SK-N-SH (cell line): ENCODE measurements around the gene ZDHHC11B. TPM values are rescaled to one million over a fixed set of nuclear protein-coding genes. Genes with fewer than 3 reads are reported as not detected.

ENCODE experiments used
- CTCF ChIA-PET: fragments of 300-600, 350-600 bp; formaldehyde crosslinking; extraction: SDS; loops from one replicate; lab custom pipeline; 2021; lab: Yijun Ruan, JAX
- POLR2A ChIA-PET: fragments of 350-600 bp; sonication (Branson Sonifier 250); formaldehyde crosslinking; extraction: SDS; loops from one replicate; lab custom pipeline; 2020; ENCODE audit warnings: antibody characterized with exemption, inconsistent platforms; lab: Yijun Ruan, JAX
- DNase-seq: peaks from one replicate; pipeline ENCODE4 v3.0.0; 2012
- H2AFZ ChIP-seq: fragments of 200-600 bp; sonication (generic); 2 replicates; pipeline ENCODE4 v1.8.1; 2016; ENCODE audit warnings: antibody characterized with exemption, mild to moderate bottlenecking, low read depth
- H3F3A ChIP-seq: fragments of 200-600 bp; sonication (generic); replicated peaks from 2 replicates; pipeline ENCODE3; 2016; ENCODE audit warnings: antibody characterized with exemption, mild to moderate bottlenecking; ENCODE audit not compliant: insufficient read depth
- H3K27ac ChIP-seq, 2 experiments: fragments of 200-500 bp in 1 of 2; fragments of 200-600 bp in 1 of 2; sonication (Bioruptor generic) in 1 of 2; sonication (generic), shearing (Covaris generic) in 1 of 2; 2 replicates each; pipeline versions ENCODE4 v1.5.1 to v1.6.1; 2014 to 2016; ENCODE audit warnings: low read depth in 2 of 2, inconsistent platforms in 1 of 2, low read length in 1 of 2, mild to moderate bottlenecking in 1 of 2, mixed read lengths in 1 of 2
- H3K27me3 ChIP-seq: fragments of 200-600 bp; sonication (generic), shearing (Covaris generic); 2 replicates; pipeline ENCODE4 v1.6.1; 2016; ENCODE audit warnings: mixed run types; ENCODE audit not compliant: insufficient read depth
- H3K36me3 ChIP-seq, 2 experiments: fragments of 200-500 bp in 1 of 2; fragments of 200-600 bp in 1 of 2; sonication (Bioruptor generic) in 1 of 2; sonication (generic) in 1 of 2; replicated peaks in 1 of 2; 2 replicates each; pipeline versions ENCODE3 to v1.5.1; 2014 to 2016; ENCODE audit warnings: low read length in 1 of 2, mild to moderate bottlenecking in 1 of 2; ENCODE audit not compliant: insufficient read depth in 2 of 2, control insufficient read depth in 1 of 2
- H3K4me1 ChIP-seq, 2 experiments: fragments of 200-500 bp in 1 of 2; fragments of 200-600 bp in 1 of 2; sonication (Bioruptor generic) in 1 of 2; sonication (generic), shearing (Covaris generic) in 1 of 2; 2 replicates each; pipeline versions ENCODE4 v1.5.1 to v1.6.1; 2014 to 2016; ENCODE audit warnings: low read depth in 1 of 2, low read length in 1 of 2, mixed run types in 1 of 2; ENCODE audit not compliant: insufficient read depth in 2 of 2, control insufficient read depth in 1 of 2
- H3K4me2 ChIP-seq: fragments of 200-600 bp; sonication (generic), shearing (Covaris generic); 2 replicates; pipeline ENCODE4 v1.6.1; 2017; ENCODE audit warnings: mixed run types
- H3K4me3 ChIP-seq, 2 experiments: fragments of 200-500 bp in 1 of 2; fragments of 200-600 bp in 1 of 2; sonication (Bioruptor generic) in 1 of 2; sonication (generic), shearing (Covaris generic) in 1 of 2; 2 replicates each; pipeline versions ENCODE4 v1.5.1 to v1.8.1; 2014 to 2016; ENCODE audit warnings: low read depth in 2 of 2, inconsistent platforms in 1 of 2, low read length in 1 of 2, mild to moderate bottlenecking in 1 of 2, mixed read lengths in 1 of 2, moderate library complexity in 1 of 2
- H3K79me2 ChIP-seq: fragments of 200-600 bp; sonication (generic); 2 replicates; pipeline ENCODE4 v1.8.1; 2017; ENCODE audit warnings: mild to moderate bottlenecking; ENCODE audit not compliant: insufficient read depth
- H3K9ac ChIP-seq: fragments of 200-600 bp; sonication (generic); 2 replicates; pipeline ENCODE4 v1.6.1; 2017; ENCODE audit warnings: mixed run types
- H3K9me2 ChIP-seq: fragments of 200-600 bp; sonication (generic); 2 replicates; pipeline ENCODE4 v1.6.1; 2017; ENCODE audit warnings: mixed run types
- H3K9me3 ChIP-seq: fragments of 200-600 bp; sonication (generic); 2 replicates; pipeline ENCODE4 v1.6.1; 2017; ENCODE audit warnings: mixed run types, mild to moderate bottlenecking, moderate library complexity
- H4K20me1 ChIP-seq: fragments of 200-600 bp; sonication (generic); 2 replicates; pipeline ENCODE4 v1.6.1; 2017; ENCODE audit warnings: mild to moderate bottlenecking, mixed run types; ENCODE audit not compliant: insufficient read depth
- ELF1 ChIP-seq: IDR thresholded peaks from 2 replicates; pipeline ENCODE4 v1.4.0; 2012
- EP300 ChIP-seq, 2 experiments: IDR thresholded peaks; 2 replicates each; pipeline versions ENCODE4 v1.4.0 to v1.6.1; 2012; ENCODE audit warnings: borderline replicate concordance in 1 of 2, low read depth in 1 of 2, low read length in 1 of 2
- EZH2phosphoT487 ChIP-seq: fragments of 200-600 bp; sonication (generic); IDR thresholded peaks from 2 replicates; pipeline ENCODE4 v1.6.1; 2017; ENCODE audit warnings: low read depth, mixed run types, mild to moderate bottlenecking, antibody characterized with exemption, moderate library complexity, borderline replicate concordance
- GABPA ChIP-seq: IDR thresholded peaks from 2 replicates; pipeline ENCODE4 v1.4.0; 2012; ENCODE audit warnings: low read depth, mild to moderate bottlenecking
- MXI1 ChIP-seq: IDR thresholded peaks from 2 replicates; pipeline ENCODE4 v1.6.1; 2012; ENCODE audit warnings: mild to moderate bottlenecking, low read depth, low read length, improper control_type of control experiment
- NFIC ChIP-seq: IDR thresholded peaks from 2 replicates; pipeline ENCODE4 v1.4.0; 2012; ENCODE audit warnings: borderline replicate concordance
- NRF1 ChIP-seq: IDR thresholded peaks from 2 replicates; pipeline ENCODE4 v1.6.1; 2012; ENCODE audit warnings: low read depth, mild to moderate bottlenecking, low read length
- RAD21 ChIP-seq: IDR thresholded peaks from 2 replicates; pipeline ENCODE4 v1.6.1; 2012; ENCODE audit warnings: mild to moderate bottlenecking, low read length
- RCOR1 ChIP-seq: fragments of 150-350 bp; IDR thresholded peaks from 2 replicates; pipeline ENCODE4 v1.6.1; 2017; ENCODE audit warnings: antibody characterized with exemption, low read length
- SMC3 ChIP-seq: IDR thresholded peaks from 2 replicates; pipeline ENCODE4 v1.6.1; 2012; ENCODE audit warnings: low read depth, low read length, improper control_type of control experiment
- TAF1 ChIP-seq: IDR thresholded peaks from 2 replicates; pipeline ENCODE4 v1.6.1; 2012; ENCODE audit warnings: low read depth, mild to moderate bottlenecking, low read length, moderate library complexity, borderline replicate concordance
- TCF12 ChIP-seq: IDR thresholded peaks from 2 replicates; pipeline ENCODE4 v1.4.0; 2012
- USF2 ChIP-seq: fragments of 150-350 bp; IDR thresholded peaks from 2 replicates; pipeline ENCODE4 v1.6.1; 2017; ENCODE audit warnings: antibody characterized with exemption, low read length, low read depth, borderline replicate concordance
- YY1 ChIP-seq: IDR thresholded peaks from 2 replicates; pipeline ENCODE4 v1.4.0; 2012; ENCODE audit warnings: low read depth, mild to moderate bottlenecking
- WGBS: methylation state at CpG from one replicate; pipeline ENCODE4 v1.1.6; 2017; ENCODE audit warnings: low lambda C conversion rate; 5-methylcytosine and 5-hydroxymethylcytosine counted together
- polyA plus RNA-seq, 3 experiments: library from polyadenylated mRNA; depleted of rRNA; stranded (reverse); fragments of >200 nt; gene quantifications; 2 replicates each; pipeline ENCODE4 v1.2.3, GENCODE V29; 2012
- TF ChIP-seq, protein P1 (sequence below): IDR thresholded peaks from 2 replicates; pipeline ENCODE4; 2012
- TF ChIP-seq, protein P2 (sequence below): IDR thresholded peaks from 2 replicates; pipeline ENCODE4 v1.4.0; 2012; ENCODE audit warnings: low read depth, borderline replicate concordance
- TF ChIP-seq, protein P3 (sequence below): IDR thresholded peaks from 2 replicates; pipeline ENCODE4 v1.6.1; 2012; ENCODE audit warnings: mild to moderate bottlenecking, low read depth, low read length, moderate library complexity
- TF ChIP-seq, protein P4 (sequence below): IDR thresholded peaks from 2 replicates; pipeline ENCODE4 v1.4.0; 2012; ENCODE audit warnings: low read depth

ZDHHC11B gene
- polyA plus RNA-seq, 1 of the 3 experiments (the other 2 are of a cell fraction) = not detected

DNA sequence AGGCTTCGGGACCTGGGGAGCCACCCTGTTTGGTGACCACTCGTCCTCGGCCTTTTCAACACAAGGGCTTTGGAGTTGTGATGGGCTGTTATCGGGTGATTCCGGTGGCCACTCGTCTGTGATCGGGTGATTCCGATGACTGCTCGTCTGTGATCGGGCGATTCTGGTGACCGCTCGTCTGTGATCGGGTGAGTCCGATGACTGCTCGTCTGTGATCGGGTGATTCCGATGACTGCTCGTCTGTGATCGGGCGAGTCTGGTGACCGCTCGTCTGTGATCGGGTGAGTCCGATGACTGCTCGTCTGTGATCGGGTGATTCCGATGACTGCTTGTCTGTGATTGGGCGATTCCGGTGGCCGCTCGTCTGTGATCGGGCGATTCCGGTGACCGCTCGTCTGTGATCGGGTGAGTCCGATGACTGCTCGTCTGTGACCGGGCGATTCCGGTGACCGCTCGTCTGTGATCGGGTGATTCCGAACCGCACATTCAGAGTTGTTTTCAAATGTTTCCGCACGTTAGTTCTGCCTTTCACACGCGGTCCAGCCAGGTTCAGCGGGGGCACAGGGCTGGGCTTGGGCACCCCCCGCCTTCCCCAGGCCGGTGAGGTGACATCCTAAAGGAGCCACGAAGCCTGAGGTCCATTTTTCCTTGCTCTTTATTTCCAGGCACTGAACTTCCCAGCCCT lies 121.6 kb downstream of the ZDHHC11B start:
- no peak for DNase-seq
- no peak overlapping the region for H3K4me3 ChIP-seq
- no peak overlapping the region for H2AFZ ChIP-seq
- no peaks in the 10 kb centered on the region for H3K9me3 ChIP-seq
- POLR2A ChIA-PET = no interaction called here
- H3K9me2 ChIP-seq = no peaks in the 10 kb centered on the region
- H3K4me1 ChIP-seq = no peaks in the 10 kb centered on the region
- TF ChIP-seq NFIC = no peak
- TF ChIP-seq MXI1 = no peak
- TF ChIP-seq RCOR1 = no peak
- no peak for TF ChIP-seq TAF1
- TF ChIP-seq, protein P1, sequence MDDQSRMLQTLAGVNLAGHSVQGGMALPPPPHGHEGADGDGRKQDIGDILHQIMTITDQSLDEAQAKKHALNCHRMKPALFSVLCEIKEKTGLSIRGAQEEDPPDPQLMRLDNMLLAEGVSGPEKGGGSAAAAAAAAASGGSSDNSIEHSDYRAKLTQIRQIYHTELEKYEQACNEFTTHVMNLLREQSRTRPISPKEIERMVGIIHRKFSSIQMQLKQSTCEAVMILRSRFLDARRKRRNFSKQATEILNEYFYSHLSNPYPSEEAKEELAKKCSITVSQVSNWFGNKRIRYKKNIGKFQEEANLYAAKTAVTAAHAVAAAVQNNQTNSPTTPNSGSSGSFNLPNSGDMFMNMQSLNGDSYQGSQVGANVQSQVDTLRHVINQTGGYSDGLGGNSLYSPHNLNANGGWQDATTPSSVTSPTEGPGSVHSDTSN = no peak
- TF ChIP-seq, protein P2, sequence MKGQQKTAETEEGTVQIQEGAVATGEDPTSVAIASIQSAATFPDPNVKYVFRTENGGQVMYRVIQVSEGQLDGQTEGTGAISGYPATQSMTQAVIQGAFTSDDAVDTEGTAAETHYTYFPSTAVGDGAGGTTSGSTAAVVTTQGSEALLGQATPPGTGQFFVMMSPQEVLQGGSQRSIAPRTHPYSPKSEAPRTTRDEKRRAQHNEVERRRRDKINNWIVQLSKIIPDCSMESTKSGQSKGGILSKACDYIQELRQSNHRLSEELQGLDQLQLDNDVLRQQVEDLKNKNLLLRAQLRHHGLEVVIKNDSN = no peak
- TF ChIP-seq YY1 = no peak
- no peak for TF ChIP-seq EZH2phosphoT487
- no peak for TF ChIP-seq GABPA
- H4K20me1 ChIP-seq = no peaks in the 10 kb centered on the region
- no peak overlapping the region for H3K9ac ChIP-seq
- CTCF ChIA-PET = no interaction called here
- H3K36me3 ChIP-seq = peaks cover 7 to 10% of the 10 kb centered on the region in 2 experiments
- no peaks in the 10 kb centered on the region for H3K79me2 ChIP-seq
- no peaks in the 10 kb centered on the region for H3F3A ChIP-seq
- no peaks in the 10 kb centered on the region for H3K27me3 ChIP-seq
- no peak overlapping the region for H3K4me2 ChIP-seq
- WGBS = 93% methylated on average over 46 of the region's 56 CpGs
- H3K27ac ChIP-seq = no peak overlapping the region

DNA sequence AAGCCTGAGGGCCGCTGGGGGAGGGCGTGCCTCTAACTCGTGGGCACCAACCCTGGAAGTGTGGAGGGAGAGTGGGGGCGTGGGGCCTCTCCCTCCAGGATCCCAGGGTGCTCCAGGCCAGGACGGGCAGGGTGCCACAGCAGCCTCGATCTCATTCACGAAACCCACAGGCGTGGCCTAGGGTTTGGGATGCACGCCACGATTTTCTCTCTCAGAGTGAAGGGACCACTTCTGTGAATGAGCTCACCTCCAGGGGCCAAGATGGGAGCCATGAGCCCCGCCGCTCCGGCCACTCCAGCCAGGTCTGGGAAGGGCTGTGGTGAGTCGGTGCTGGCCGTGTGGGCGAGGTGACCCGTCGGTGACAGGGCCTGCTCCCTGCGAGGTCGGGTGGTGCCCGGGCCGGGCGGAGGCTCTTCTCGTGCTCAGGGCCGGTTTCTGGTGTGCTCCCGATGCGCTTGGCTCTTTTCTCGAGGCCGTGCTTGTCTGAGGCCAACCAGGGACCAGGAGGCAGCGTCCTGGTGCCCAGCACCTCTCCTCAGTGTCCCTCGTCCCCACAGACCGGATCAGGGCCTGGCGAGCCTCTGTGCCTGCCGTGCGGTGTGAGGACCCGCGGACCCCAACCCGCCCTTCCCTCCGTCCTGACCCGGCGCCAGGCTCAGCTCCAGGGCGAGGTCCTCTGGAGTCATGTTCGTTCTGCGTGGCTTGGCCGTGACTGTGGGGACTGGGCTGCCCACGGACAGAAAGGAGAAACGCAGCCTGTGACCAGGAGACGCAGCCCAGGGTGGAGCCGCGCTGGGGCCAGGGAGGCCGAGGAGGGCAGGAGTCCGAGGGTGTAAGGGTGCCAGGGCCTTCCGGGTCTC lies 122.4 kb downstream of the ZDHHC11B start:
- Histone ChIP-seq H4K20me1 (no peaks in the 10 kb centered on the region), H3K9me3 (no peaks in the 10 kb centered on the region), H3K4me1 (no peaks in the 10 kb centered on the region), H3K27me3 (no peaks in the 10 kb centered on the region), H2AFZ (no peak overlapping the region), H3K4me2 (no peak overlapping the region), H3K9me2 (no peaks in the 10 kb centered on the region), H3K27ac (no peak overlapping the region), H3K36me3 (peaks cover 5 to 10% of the 10 kb centered on the region in 2 experiments), H3F3A (no peaks in the 10 kb centered on the region), H3K4me3 (no peak overlapping the region), H3K9ac (no peak overlapping the region), H3K79me2 (no peaks in the 10 kb centered on the region)
- no peak for DNase-seq
- ChIA-PET POLR2A (no interaction called here), CTCF (interaction anchor here (0.7 to 1.1 kb wide), 2 partner anchors 9 to 134 kb away, joined by 3 read pairs; no protein-coding TSS in a partner anchor)
- WGBS = 97% methylated on average over 47 of the region's 53 CpGs
- no peak for TF ChIP-seq NFIC
- no peak for TF ChIP-seq YY1
- TF ChIP-seq USF2 = no peak
- TF ChIP-seq, protein P1 = no peak
- TF ChIP-seq, protein P3, sequence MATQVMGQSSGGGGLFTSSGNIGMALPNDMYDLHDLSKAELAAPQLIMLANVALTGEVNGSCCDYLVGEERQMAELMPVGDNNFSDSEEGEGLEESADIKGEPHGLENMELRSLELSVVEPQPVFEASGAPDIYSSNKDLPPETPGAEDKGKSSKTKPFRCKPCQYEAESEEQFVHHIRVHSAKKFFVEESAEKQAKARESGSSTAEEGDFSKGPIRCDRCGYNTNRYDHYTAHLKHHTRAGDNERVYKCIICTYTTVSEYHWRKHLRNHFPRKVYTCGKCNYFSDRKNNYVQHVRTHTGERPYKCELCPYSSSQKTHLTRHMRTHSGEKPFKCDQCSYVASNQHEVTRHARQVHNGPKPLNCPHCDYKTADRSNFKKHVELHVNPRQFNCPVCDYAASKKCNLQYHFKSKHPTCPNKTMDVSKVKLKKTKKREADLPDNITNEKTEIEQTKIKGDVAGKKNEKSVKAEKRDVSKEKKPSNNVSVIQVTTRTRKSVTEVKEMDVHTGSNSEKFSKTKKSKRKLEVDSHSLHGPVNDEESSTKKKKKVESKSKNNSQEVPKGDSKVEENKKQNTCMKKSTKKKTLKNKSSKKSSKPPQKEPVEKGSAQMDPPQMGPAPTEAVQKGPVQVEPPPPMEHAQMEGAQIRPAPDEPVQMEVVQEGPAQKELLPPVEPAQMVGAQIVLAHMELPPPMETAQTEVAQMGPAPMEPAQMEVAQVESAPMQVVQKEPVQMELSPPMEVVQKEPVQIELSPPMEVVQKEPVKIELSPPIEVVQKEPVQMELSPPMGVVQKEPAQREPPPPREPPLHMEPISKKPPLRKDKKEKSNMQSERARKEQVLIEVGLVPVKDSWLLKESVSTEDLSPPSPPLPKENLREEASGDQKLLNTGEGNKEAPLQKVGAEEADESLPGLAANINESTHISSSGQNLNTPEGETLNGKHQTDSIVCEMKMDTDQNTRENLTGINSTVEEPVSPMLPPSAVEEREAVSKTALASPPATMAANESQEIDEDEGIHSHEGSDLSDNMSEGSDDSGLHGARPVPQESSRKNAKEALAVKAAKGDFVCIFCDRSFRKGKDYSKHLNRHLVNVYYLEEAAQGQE = no peak
- no peak for TF ChIP-seq NRF1
- no peak for TF ChIP-seq ELF1
- TF ChIP-seq, protein P4, sequence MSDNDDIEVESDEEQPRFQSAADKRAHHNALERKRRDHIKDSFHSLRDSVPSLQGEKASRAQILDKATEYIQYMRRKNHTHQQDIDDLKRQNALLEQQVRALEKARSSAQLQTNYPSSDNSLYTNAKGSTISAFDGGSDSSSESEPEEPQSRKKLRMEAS = no peak
- TF ChIP-seq EP300 (IDR thresholded peaks at IDR 0.05; ENCODE audit: borderline replicate concordance in 1 of 2, low read depth in 1 of 2, low read length in 1 of 2) = no peak
- no peak for TF ChIP-seq TCF12
- TF ChIP-seq SMC3 = no peak
- no peak for TF ChIP-seq RAD21
